ENCODE results near the gene SURF1.

- no peak for TF ChIP-seq CTCF (IDR thresholded peaks at IDR 0.05)
- TF ChIP-seq ZFX (IDR thresholded peaks at IDR 0.05; ENCODE audit: borderline replicate concordance), result no peak
Observed at GRCh38 chr9:133394687-133395271, 38.5 kb upstream of the SURF1 start.

Data from 22Rv1 (cell line).